ENCODE data around the gene FARP1. TPM values are rescaled to one million over a fixed set of nuclear protein-coding genes. Genes with fewer than 3 reads are reported as not detected.

The FARP1 gene
- total and polyA plus RNA-seq, 4 experiments from 2014 or later, result 0.26 to 1.5 (median 0.42) TPM; not detected in 1

GRCh38 chr13:98386637-98387036 is 243.7 kb downstream of the FARP1 start:
- H3K9me3 ChIP-seq (ENCODE audit: control insufficient read depth in 1 of 2, low read length in 2 of 2), result no peaks in the 10 kb centered on the region
- ChIA-PET POLR2A (ENCODE audit: partially characterized antibody) (no interaction called here), CTCF (ENCODE audit: partially characterized antibody) (interaction anchor here (0.6 kb wide), 1 partner anchor 23 kb away, joined by 4 read pairs; no protein-coding TSS in a partner anchor)
- no peaks in the 10 kb centered on the region for H3K4me1 ChIP-seq (ENCODE audit: insufficient read depth, low read length)
- no peak overlapping the region for H3K27ac ChIP-seq (ENCODE audit: low read depth, low read length)
- Mint-ChIP-seq H3K4me1 (peaks cover 0 to 3% (median under 1%) of the 10 kb centered on the region in 4 donors), H3K4me3 (no peak overlapping the region), H3K27me3 (peaks cover 28 to 29% of the 10 kb centered on the region in 2 donors), H3K9me3 (no peaks in the 10 kb centered on the region), H3K36me3 (no peaks in the 10 kb centered on the region), H3K27ac (no peak overlapping the region)
- H3K27me3 ChIP-seq (ENCODE audit: insufficient read depth, low read length), result no peaks in the 10 kb centered on the region
- intact Hi-C loops (cut with micrococcal nuclease), result no loop called here
- DNase-seq, result no peak
- no peak overlapping the region for H3K4me3 ChIP-seq (ENCODE audit: low read length in 2 of 2)
- no peaks in the 10 kb centered on the region for H3K36me3 ChIP-seq (ENCODE audit: insufficient read depth, low read length)

DNA sequence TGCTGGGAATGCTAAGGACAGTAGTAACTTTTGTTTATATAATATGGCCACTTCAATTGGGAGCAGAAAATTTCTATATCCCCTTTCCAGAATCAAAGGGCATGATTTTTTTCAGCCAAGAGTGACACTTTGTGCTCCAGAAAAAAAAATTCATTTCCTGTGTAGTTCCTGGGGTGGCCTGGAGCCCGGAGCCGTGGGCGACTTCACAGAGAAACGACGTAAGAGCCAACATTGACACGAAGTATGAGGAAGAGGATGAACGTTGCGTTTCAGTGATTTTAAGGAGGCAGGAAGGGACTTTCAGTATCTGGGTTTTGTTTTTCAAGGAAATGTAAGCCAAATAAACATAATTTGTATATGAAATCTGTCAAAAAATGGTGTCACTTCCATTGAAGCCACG is 246.4 kb downstream of the FARP1 start:
- Mint-ChIP-seq H3K27me3 (peaks cover 17 to 25% of the 10 kb centered on the region in 2 donors), H3K4me1 (peaks cover 0 to 3% (median 0%) of the 10 kb centered on the region in 4 donors), H3K27ac (no peak overlapping the region), H3K9me3 (no peaks in the 10 kb centered on the region), H3K36me3 (no peaks in the 10 kb centered on the region), H3K4me3 (no peak overlapping the region)
- Histone ChIP-seq H3K27me3 (ENCODE audit: insufficient read depth, low read length) (no peaks in the 10 kb centered on the region), H3K36me3 (ENCODE audit: insufficient read depth, low read length) (no peaks in the 10 kb centered on the region), H3K4me1 (ENCODE audit: insufficient read depth, low read length) (no peaks in the 10 kb centered on the region), H3K9me3 (ENCODE audit: control insufficient read depth in 1 of 2, low read length in 2 of 2) (no peaks in the 10 kb centered on the region), H3K27ac (ENCODE audit: low read depth, low read length) (no peak overlapping the region), H3K4me3 (ENCODE audit: low read length in 2 of 2) (no peak overlapping the region)
- ChIA-PET POLR2A (ENCODE audit: partially characterized antibody) (no interaction called here), CTCF (ENCODE audit: partially characterized antibody) (no interaction called here)
- intact Hi-C loops (cut with micrococcal nuclease), result no loop called here
- no peak for DNase-seq

- Histone ChIP-seq H3K27ac (ENCODE audit: low read depth, low read length) (no peak overlapping the region), H3K4me1 (ENCODE audit: insufficient read depth, low read length) (no peaks in the 10 kb centered on the region), H3K4me3 (ENCODE audit: low read length in 2 of 2) (no peak overlapping the region), H3K36me3 (ENCODE audit: insufficient read depth, low read length) (no peaks in the 10 kb centered on the region), H3K9me3 (ENCODE audit: control insufficient read depth in 1 of 2, low read length in 2 of 2) (no peaks in the 10 kb centered on the region), H3K27me3 (ENCODE audit: insufficient read depth, low read length) (no peaks in the 10 kb centered on the region)
- no peaks in the 10 kb centered on the region for H3K9me3 Mint-ChIP-seq
- intact Hi-C loops (cut with micrococcal nuclease), result no loop called here
- ChIA-PET CTCF (ENCODE audit: partially characterized antibody) (no interaction called here), POLR2A (ENCODE audit: partially characterized antibody) (no interaction called here)
- no peaks in the 10 kb centered on the region for H3K36me3 Mint-ChIP-seq
- H3K27ac Mint-ChIP-seq, result no peak overlapping the region
- no peaks in the 10 kb centered on the region for H3K4me1 Mint-ChIP-seq
- peaks cover 11 to 19% of the 10 kb centered on the region in 2 donors for H3K27me3 Mint-ChIP-seq
- H3K4me3 Mint-ChIP-seq, result no peak overlapping the region
- DNase-seq, result no peak
Observed at GRCh38 chr13:98390086-98390715, 247.3 kb downstream of the FARP1 start.

DNA sequence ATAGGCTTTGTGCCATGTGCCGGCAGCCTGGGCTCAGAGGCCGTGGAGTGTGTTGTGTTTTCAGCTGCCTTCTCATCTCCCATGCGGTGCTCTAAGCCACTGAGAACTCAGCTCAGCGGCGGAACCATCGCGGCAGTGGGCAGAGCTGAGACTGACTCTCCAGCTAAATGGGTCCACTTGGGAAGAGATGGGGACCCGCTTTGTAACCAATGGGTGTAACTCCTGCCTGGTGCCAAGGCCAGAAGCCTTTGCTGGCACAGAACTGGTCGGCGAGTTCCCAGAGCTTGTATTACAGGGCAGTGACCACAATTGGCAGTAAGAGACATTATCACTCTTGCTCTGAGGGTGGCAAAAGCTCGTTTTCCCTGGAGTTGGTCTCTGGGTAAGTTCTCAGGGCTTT is 251.0 kb downstream of the FARP1 start:
- intact Hi-C loops (cut with micrococcal nuclease), result no loop called here
- no peaks in the 10 kb centered on the region for H3K9me3 Mint-ChIP-seq
- no peak overlapping the region for H3K27ac ChIP-seq (ENCODE audit: low read depth, low read length)

DNA sequence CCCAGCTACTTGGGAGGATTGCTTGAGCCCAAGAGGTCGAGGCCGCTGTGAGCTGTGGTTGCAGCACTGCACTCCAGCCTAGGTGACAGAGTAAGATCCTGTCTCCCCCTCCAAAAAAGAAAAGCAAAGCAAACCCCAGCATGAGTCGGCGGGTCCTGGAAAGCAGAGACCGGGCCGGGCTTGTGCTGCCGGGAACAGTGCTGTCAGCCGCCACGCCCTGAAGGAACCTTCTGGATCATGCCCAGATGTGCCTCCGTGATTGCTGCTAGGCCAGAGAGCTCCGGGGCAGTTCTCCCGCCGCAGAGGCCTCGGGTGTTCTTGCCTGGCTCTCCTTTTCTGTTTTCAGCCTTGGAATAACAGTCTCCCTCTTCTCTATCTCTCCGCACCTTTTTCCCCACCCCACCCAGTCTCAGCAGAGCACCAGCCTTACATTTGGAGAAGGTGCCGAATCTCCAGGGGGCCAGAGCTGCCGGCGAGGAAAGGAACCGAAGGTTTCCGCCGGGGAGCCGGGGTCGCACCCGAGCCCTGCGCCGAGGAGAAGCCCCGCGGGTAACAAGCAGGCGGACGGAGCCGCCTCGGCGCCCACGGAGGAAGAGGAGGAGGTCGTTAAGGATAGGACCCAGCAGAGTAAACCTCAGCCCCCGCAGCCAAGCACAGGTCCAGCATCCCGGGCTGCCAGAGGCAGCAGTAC is 252.1 kb downstream of the FARP1 start:
- no peaks in the 10 kb centered on the region for H3K4me1 ChIP-seq (ENCODE audit: insufficient read depth, low read length)
- no peak overlapping the region for H3K4me3 ChIP-seq (ENCODE audit: low read length in 2 of 2)
- no peaks in the 10 kb centered on the region for H3K9me3 ChIP-seq (ENCODE audit: control insufficient read depth in 1 of 2, low read length in 2 of 2)
- no peaks in the 10 kb centered on the region for H3K27me3 ChIP-seq (ENCODE audit: insufficient read depth, low read length)
- Mint-ChIP-seq H3K9me3 (no peaks in the 10 kb centered on the region), H3K4me1 (no peaks in the 10 kb centered on the region), H3K27ac (no peak overlapping the region), H3K4me3 (no peak overlapping the region), H3K36me3 (no peaks in the 10 kb centered on the region), H3K27me3 (peaks cover 6 to 13% of the 10 kb centered on the region in 2 donors)
- ChIA-PET POLR2A (ENCODE audit: partially characterized antibody) (no interaction called here), CTCF (ENCODE audit: partially characterized antibody) (no interaction called here)
- no peak for DNase-seq
- H3K27ac ChIP-seq (ENCODE audit: low read depth, low read length), result no peak overlapping the region
- H3K36me3 ChIP-seq (ENCODE audit: insufficient read depth, low read length), result no peaks in the 10 kb centered on the region
- intact Hi-C loops (cut with micrococcal nuclease), result no loop called here

More for the DNA sequence above, 251.0 kb downstream of the FARP1 start:
- CTCF ChIA-PET (ENCODE audit: partially characterized antibody), result no interaction called here
- no peak for DNase-seq
- Histone ChIP-seq H3K4me1 (ENCODE audit: insufficient read depth, low read length) (no peaks in the 10 kb centered on the region), H3K27me3 (ENCODE audit: insufficient read depth, low read length) (no peaks in the 10 kb centered on the region), H3K36me3 (ENCODE audit: insufficient read depth, low read length) (no peaks in the 10 kb centered on the region), H3K9me3 (ENCODE audit: control insufficient read depth in 1 of 2, low read length in 2 of 2) (no peaks in the 10 kb centered on the region), H3K4me3 (ENCODE audit: low read length in 2 of 2) (no peak overlapping the region)
- Mint-ChIP-seq H3K4me1 (no peaks in the 10 kb centered on the region), H3K4me3 (no peak overlapping the region), H3K36me3 (no peaks in the 10 kb centered on the region), H3K27me3 (peaks cover 7 to 13% of the 10 kb centered on the region in 2 donors), H3K27ac (no peak overlapping the region)
- POLR2A ChIA-PET (ENCODE audit: partially characterized antibody), result no interaction called here

GRCh38 chr13:98396071-98396710 is 253.3 kb downstream of the FARP1 start:
- no peaks in the 10 kb centered on the region for H3K9me3 Mint-ChIP-seq
- no peaks in the 10 kb centered on the region for H3K36me3 Mint-ChIP-seq
- Histone ChIP-seq H3K27ac (ENCODE audit: low read depth, low read length) (no peak overlapping the region), H3K36me3 (ENCODE audit: insufficient read depth, low read length) (no peaks in the 10 kb centered on the region), H3K9me3 (ENCODE audit: control insufficient read depth in 1 of 2, low read length in 2 of 2) (no peaks in the 10 kb centered on the region), H3K4me1 (ENCODE audit: insufficient read depth, low read length) (no peaks in the 10 kb centered on the region), H3K27me3 (ENCODE audit: insufficient read depth, low read length) (no peaks in the 10 kb centered on the region), H3K4me3 (ENCODE audit: low read length in 2 of 2) (no peak overlapping the region)
- peaks cover 1 to 10% of the 10 kb centered on the region in 2 donors for H3K27me3 Mint-ChIP-seq
- POLR2A ChIA-PET (ENCODE audit: partially characterized antibody), result interaction anchor here (1.1 kb wide), 1 partner anchor 9 kb away, joined by 3 read pairs; no protein-coding TSS in a partner anchor
- no peak overlapping the region for H3K4me3 Mint-ChIP-seq
- CTCF ChIA-PET (ENCODE audit: partially characterized antibody), result no interaction called here
- no peak for DNase-seq
- intact Hi-C loops (cut with micrococcal nuclease), result no loop called here
- H3K4me1 Mint-ChIP-seq, result no peaks in the 10 kb centered on the region
- H3K27ac Mint-ChIP-seq, result no peak overlapping the region

DNA sequence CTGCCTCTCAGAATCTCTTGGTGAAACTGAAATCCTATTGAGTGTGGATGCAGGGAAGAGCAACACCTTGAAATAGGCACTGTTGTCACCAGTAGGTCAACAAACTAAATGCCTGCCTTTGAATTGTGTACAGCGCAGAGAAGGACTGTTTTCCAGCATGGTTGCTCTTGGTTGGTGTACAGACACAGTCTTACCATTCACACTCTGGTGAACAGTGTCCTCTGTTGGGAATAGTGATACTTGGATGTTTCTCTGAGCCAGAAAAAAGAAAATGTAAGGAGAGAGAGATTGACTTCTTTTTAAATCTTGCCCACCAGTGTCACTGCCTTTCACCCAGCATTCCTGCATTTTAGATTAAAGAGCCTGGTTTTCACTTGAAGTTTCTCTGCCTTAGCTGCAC is 254.3 kb downstream of the FARP1 start:
- Histone ChIP-seq H3K4me3 (ENCODE audit: low read length in 2 of 2) (no peak overlapping the region), H3K4me1 (ENCODE audit: insufficient read depth, low read length) (no peaks in the 10 kb centered on the region), H3K9me3 (ENCODE audit: control insufficient read depth in 1 of 2, low read length in 2 of 2) (no peaks in the 10 kb centered on the region), H3K27me3 (ENCODE audit: insufficient read depth, low read length) (no peaks in the 10 kb centered on the region), H3K36me3 (ENCODE audit: insufficient read depth, low read length) (no peaks in the 10 kb centered on the region), H3K27ac (ENCODE audit: low read depth, low read length) (no peak overlapping the region)
- ChIA-PET CTCF (ENCODE audit: partially characterized antibody) (no interaction called here), POLR2A (ENCODE audit: partially characterized antibody) (interaction anchor here (1.1 kb wide), 1 partner anchor 8 kb away, joined by 3 read pairs; no protein-coding TSS in a partner anchor)
- Mint-ChIP-seq H3K36me3 (no peaks in the 10 kb centered on the region), H3K27me3 (peaks cover 1 to 13% of the 10 kb centered on the region in 2 donors), H3K4me3 (no peak overlapping the region), H3K27ac (no peak overlapping the region), H3K4me1 (no peaks in the 10 kb centered on the region), H3K9me3 (no peaks in the 10 kb centered on the region)
- no peak for DNase-seq
- intact Hi-C loops (cut with micrococcal nuclease), result no loop called here
